Measurements from ENCODE around the gene PTPA. TPM values are rescaled to one million over a fixed set of nuclear protein-coding genes. Genes with fewer than 3 reads are reported as not detected.

The PTPA gene
- total and polyA plus RNA-seq, 10 of the 15 experiments (the other 5 are each of a cell fraction or from before 2014, with no cell fraction given): 1.6 to 111 (median 55.1) TPM

DNA sequence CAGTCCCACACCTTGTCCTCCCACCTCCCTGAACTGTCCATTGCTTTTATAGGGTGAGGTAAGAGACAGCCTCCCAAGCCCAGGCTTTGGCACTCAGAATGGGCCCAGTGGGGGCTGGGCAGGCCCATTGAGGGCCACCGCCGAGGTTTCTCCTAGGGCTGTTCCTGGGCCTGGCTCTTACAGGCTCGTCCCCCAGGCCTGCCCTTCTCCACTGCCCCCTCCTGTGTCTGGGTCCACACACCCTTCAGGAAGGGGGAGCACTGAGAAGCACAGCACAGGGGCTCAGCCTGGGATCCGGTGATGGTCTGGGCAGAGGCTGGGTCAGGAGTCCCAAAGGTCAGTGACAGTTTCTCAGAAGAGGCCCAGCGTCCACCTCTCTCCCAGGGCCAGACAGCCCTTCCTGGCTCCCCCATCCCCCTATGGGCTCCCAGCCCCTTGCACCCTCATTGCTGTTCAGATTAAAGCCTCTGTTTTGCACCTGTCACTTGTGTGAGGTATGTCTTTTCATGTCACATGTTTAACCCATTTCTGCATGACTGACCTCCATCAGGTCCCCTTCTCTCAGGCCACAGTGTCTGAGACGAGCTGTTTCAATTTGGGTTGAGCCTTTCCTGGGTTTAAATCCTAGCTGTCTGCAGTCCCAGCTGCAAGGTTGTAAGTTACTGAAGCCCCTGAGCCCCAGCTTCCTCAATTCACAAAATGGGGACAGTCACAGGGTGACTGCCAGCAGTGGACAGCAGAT lies 37.4 kb downstream of the PTPA start (continued):
- TF ChIP-seq, protein P1, sequence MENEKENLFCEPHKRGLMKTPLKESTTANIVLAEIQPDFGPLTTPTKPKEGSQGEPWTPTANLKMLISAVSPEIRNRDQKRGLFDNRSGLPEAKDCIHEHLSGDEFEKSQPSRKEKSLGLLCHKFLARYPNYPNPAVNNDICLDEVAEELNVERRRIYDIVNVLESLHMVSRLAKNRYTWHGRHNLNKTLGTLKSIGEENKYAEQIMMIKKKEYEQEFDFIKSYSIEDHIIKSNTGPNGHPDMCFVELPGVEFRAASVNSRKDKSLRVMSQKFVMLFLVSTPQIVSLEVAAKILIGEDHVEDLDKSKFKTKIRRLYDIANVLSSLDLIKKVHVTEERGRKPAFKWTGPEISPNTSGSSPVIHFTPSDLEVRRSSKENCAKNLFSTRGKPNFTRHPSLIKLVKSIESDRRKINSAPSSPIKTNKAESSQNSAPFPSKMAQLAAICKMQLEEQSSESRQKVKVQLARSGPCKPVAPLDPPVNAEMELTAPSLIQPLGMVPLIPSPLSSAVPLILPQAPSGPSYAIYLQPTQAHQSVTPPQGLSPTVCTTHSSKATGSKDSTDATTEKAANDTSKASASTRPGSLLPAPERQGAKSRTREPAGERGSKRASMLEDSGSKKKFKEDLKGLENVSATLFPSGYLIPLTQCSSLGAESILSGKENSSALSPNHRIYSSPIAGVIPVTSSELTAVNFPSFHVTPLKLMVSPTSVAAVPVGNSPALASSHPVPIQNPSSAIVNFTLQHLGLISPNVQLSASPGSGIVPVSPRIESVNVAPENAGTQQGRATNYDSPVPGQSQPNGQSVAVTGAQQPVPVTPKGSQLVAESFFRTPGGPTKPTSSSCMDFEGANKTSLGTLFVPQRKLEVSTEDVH (IDR thresholded peaks at IDR 0.05; ENCODE audit: low read depth, partially characterized antibody): no peak
- TF ChIP-seq BHLHE40 (IDR thresholded peaks at IDR 0.05; ENCODE audit: borderline replicate concordance in 1 of 2, low read depth in 2 of 2, low read length in 1 of 2) (peak in 1 of 2 experiments; percentile 28; a peak in 2 of 4 replicates), MXI1 (IDR thresholded peaks at IDR 0.05; ENCODE audit: low read depth, low read length) (no peak), STAT3 (IDR thresholded peaks at IDR 0.05; ENCODE audit: low read depth, low read length) (no peak), MEF2A (IDR thresholded peaks at IDR 0.05; ENCODE audit: insufficient read depth, low read depth, low read length) (no peak), PML (IDR thresholded peaks at IDR 0.05; ENCODE audit: low read length) (no peak), IRF4 (IDR thresholded peaks at IDR 0.05; ENCODE audit: low read depth, low read length) (no peak), CBFB (IDR thresholded peaks at IDR 0.05; ENCODE audit: low read depth) (no peak), SP1 (IDR thresholded peaks at IDR 0.05; ENCODE audit: low read depth, low read length) (no peak), KDM1A (IDR thresholded peaks at IDR 0.05; ENCODE audit: borderline replicate concordance) (no peak), ATF7 (IDR thresholded peaks at IDR 0.05; ENCODE audit: low read depth) (0 out of 2 replicates have a peak, but pooled peaks have one; percentile 19)
- TF ChIP-seq, protein P2, sequence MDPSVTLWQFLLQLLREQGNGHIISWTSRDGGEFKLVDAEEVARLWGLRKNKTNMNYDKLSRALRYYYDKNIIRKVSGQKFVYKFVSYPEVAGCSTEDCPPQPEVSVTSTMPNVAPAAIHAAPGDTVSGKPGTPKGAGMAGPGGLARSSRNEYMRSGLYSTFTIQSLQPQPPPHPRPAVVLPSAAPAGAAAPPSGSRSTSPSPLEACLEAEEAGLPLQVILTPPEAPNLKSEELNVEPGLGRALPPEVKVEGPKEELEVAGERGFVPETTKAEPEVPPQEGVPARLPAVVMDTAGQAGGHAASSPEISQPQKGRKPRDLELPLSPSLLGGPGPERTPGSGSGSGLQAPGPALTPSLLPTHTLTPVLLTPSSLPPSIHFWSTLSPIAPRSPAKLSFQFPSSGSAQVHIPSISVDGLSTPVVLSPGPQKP (IDR thresholded peaks at IDR 0.05; ENCODE audit: low read depth, low read length): no peak
- TF ChIP-seq, protein P3, sequence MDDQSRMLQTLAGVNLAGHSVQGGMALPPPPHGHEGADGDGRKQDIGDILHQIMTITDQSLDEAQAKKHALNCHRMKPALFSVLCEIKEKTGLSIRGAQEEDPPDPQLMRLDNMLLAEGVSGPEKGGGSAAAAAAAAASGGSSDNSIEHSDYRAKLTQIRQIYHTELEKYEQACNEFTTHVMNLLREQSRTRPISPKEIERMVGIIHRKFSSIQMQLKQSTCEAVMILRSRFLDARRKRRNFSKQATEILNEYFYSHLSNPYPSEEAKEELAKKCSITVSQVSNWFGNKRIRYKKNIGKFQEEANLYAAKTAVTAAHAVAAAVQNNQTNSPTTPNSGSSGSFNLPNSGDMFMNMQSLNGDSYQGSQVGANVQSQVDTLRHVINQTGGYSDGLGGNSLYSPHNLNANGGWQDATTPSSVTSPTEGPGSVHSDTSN (IDR thresholded peaks at IDR 0.05; ENCODE audit: insufficient replicate concordance, low read depth, low read length): peak; percentile 66
